NCI-H1092 treated with DMSO at 0.1 percent for 48 hours (cell line): ENCODE measurements around the gene LIX1L.

Experiments used
- DNase-seq: peaks from one replicate; lab custom pipeline; 2025; lab: John Stamatoyannopoulos, UW

LIX1L gene

DNA sequence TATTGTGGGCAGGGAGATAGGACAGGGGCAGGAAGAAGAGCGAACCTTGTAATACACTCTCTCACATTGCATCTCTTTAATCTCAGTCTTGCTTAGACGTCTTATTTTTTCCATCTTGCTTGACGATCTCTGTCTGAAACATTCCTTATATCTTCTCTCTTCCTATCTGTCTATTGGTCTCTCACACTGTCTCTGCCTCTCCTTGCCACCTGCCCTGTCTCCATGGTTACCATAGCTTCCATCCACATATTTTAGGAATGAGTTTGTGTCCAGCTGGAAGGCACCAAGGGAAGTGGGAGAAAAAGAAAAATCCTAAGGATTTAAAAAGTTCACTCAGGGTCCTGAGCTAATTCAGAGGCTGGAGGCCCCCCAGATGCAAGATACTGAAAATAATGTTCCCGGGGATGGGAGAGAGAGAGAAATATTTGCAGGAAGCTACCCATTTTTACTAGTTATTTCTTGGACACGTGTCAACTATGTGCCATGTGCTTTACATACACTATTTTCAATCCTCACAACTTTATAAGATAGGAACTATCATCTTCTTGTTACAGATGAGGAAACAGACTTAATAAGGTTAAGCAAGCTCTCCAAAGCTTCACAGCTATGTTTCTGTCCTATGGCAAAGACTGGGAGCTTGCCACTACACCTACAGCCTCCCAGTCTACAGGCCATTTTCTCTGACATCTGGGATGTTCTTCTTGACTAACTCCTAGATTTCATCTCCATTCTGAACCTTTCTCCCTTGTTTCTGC, 5.6 kb upstream of the LIX1L start:
- DNase-seq = no peak

DNA sequence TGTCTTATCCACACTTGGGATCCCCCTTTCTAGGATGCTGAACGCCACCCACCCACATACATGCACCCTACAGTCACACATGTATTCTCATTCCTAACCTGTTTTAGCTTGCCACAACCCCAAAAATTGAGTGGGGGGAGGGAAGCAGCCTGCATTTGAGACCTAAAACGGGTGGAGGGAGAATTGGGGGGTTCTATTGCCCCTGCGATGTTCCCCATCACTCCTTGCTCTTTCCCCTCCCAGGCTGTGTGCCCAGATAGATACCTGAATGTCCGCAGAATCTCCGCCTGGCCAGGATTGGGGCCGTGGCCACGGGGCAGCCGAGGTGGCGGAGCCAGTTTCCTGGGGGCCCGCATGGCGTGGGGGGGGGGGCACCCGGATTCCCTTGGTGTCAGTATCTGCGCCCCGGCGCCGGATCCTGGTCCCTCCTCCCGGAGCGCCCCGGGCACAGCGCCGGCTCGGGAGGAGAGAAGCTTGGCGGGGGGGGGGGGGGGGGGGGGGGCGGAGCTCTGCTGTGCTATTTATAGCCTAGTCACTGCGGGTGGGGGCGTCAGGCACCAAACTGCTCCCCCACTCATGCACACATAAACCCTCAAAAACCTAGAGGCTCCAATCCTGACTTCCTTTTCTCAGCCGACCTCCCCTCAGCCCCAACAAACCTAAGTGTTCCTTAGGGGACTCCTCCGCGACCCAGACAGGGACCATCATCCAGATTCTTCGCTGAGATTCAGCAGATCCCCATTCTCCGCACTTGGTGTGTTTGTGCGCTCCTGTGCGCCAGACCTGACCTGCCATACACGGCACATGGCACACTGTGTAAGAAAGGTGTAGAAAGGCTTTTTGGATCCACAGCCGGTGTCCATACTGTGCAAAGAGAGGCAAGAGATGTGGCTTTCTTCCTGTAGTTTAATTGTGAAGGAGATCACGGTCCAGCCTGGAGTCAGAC, 4.6 kb upstream of the LIX1L start:
- DNase-seq = no peak

- peak; percentile 25 for DNase-seq
These were observed 3.8 kb upstream of the LIX1L start for GRCh38 chr1:145961425-145962156.

DNA sequence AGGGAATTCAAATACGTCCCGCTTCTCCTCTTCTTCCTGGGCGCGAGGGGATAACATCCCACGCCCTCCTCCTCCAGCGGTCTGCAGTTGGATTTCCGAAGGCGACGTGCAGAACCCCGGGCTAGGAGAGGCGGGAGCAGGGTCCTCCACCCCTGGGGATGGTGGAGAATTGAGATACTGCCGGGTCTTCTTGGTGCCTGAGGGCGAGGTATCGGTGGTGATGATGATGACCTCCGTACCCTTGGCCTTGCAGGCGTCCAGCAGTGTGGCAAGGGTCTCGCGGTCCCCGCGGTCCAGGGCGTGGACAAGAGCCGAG, 3.2 kb upstream of the LIX1L start:
- no peak for DNase-seq

GRCh38 chr1:145960468-145961108, 2.8 kb upstream of the LIX1L start:
- DNase-seq = peak; percentile 84

DNA sequence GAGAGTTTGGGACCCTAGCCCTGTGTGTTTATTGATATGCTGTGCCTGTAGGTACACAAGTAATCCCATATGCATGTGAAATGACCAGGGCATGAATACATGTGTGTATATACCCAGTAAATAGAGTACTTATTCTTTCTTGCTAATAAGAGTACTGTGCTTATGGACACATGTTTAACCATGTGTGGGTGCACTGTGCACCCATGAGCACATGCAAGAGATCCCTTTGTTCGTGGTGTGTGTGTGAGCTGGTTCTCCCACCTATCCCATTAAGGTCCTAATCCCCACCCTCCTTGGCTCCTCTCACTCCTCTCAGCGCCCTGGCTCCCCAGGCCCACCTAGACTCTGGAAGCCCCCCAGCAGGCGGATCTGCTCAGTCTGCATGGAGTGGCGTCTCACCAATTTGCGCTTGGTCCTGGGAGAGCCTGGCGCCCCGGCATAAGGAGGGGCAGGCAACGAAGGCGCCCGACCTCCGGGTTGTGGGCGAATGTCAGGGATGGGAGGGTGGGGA, 2.2 kb upstream of the LIX1L start:
- DNase-seq = no peak

DNA sequence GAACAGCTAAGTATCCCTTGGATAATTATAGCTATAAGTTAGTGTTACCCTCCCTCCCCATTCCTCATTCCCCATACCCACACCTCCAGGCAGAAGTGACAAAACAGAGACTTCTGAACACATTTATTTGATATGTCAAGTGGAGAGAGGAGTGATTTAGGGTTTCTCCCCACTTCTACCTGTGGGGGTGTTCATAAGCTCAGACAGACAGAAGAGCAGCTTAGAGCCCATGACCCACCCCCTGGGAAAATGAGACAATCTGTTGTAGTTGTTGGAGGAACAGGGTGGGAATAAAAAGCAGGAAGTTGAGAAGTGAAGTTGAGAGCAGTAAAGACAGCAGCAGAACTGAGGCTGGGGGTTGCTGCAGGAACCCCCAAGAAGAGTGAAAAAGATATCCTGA, 1.5 kb upstream of the LIX1L start:
- no peak for DNase-seq

- DNase-seq = no peak
These were observed 917 bp upstream of the LIX1L start for GRCh38 chr1:145958734-145959133.

DNA sequence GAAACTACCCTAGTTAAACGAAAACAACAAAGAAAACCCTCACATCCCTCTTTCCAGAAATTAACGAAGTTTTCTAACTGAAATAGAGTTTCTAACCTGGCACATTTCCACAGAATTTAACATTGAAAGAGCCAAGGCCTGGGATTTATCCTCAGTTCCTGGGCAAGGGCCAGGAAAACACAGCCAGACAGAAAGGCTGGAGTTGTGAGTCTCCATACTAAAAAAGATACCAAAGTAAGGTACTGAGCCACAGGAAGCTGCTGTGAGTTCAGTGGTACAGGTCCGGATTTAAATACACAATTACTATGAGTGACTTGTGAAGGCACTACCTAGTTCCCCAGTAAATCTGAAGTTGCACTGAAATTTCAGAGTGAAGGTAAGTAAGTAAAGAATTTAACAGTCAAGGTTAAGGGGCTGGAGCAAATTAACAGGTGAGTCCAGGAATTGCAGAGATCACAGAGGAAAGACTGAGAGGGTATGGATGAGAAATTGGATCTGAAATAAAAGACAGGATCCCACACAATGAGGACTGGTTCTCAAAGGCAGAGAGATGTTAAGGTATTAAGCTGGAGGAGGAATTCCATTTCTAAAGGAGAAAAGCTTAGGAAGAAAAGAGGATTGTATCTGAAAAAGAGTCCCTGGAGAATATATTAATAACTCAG, 905 bp downstream of the LIX1L start:
- no peak for DNase-seq

GRCh38 chr1:145956361-145956760, 1.5 kb downstream of the LIX1L start:
- DNase-seq = no peak

DNA sequence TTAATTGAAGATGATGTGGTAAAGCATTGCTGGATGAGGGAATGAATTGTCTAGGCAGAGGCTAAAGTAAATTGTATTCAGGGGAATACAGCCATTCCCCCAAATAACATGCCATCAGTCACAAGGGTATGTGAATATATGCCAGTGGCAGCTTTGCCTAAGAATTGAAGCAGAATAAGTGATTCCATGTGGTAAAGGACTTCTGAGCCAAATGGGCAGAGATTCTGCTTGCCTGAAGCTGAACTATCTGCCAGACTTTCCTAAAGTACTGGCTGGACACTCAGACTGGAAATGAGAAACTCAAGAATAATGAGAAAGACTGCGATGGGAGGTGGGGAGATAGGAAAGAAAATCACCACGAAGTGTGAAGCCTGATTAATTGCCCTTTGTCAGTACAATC, 2.4 kb downstream of the LIX1L start:
- DNase-seq = no peak

GRCh38 chr1:145953861-145954260, 4.0 kb downstream of the LIX1L start:
- no peak for DNase-seq

DNA sequence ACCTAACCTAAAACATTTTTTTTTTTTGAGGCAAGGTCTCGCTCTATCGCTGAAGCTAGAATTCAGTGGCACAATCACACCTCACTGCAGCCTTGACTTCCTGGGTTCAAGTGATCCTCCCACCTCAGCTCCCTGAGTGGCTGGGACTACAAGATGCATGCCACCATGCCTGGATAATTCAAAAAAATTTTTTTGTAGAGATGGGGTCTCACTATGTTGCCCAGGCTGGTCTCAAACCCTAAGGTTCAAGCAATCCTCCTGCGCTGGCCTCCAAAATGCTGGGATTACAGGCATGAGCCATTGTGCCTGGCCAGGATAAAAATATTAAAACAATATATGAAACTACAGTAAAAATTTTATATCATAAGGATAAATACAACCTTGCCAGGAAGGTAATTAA, 4.9 kb downstream of the LIX1L start:
- DNase-seq = no peak

GRCh38 chr1:145951526-145951925, 6.3 kb downstream of the LIX1L start:
- no peak for DNase-seq

- no peak for DNase-seq
These were observed 8.6 kb downstream of the LIX1L start for GRCh38 chr1:145949219-145949618.

DNA sequence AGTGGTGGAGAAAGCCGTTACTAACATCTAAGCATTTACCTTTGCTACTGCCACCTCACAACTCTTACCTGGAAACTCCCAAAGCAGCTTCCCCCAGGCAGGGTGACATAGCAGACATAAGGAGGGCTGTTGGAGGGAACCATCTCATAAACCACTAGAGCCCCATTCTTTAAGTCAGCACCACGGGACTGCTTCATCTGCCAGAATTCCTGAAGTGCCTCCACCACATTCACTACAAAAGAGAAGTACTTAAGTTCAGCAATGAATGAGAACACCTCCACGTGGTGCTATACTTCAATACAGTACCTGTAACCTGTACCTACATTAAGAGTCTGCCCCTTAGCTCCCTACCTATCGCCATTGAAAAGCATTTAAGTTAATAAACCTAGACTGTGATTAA, 10.3 kb downstream of the LIX1L start:
- DNase-seq = no peak

DNA sequence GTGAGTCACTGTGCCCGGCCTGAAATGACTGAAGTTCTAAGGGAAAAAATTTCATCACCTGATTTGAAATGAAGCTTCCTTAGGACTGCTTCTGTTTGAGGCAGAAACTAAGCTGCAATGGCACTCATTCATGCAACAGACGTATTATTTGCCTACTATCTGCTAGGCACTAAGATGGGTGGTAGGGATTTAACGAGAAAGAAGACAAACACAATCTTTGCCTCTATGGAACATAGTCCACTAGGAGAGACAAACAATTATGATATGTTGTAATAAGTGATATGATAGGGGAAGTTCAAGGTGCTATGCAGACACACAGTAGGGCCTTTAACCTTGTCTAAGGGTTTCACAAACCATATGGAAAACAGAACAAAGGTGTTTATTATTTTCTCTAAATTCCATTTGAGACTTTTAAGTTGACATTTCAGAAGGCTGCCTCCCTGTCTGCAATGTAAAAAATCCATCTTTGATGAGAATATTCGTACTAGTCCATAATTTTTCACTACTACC, 11.3 kb downstream of the LIX1L start:
- no peak for DNase-seq

DNA sequence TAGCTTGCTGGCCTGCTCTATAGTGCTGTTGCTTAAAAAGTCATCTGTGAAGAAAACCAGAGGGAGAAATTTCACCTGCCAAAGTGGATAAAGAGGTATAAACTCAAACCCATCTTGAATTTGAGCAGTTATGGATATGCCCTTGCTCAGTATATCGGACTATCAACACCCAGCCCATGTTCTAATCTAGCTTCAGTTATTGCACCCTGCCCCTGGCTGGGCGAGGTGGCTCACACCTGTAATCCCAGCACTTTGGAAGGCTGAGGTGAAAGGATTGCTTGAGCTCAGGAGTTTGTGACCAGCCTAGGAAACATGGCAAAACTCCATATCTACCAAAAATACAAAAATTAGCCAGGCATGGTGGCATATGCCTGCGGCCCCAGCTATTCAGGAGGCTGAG, 13.3 kb downstream of the LIX1L start:
- DNase-seq = no peak

DNA sequence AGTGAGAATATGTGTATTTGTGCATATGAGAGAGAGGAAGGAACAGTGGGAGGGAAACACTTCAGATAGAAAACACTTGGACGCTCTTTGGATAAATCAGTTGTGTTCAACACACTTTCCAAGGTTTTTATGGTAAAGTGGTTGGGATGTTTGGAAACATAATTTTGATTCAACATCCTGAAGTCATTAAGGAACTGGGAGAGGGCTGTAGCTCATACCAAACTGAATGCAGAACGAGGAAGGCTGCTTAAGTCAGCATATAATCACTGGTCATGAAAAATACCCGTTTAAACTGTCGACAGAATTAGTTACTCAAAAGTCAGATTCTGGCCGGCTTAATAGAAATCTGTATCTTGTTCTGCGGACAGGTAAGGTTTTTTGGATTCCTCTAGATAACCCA, 14.9 kb downstream of the LIX1L start:
- DNase-seq = no peak

- DNase-seq = no peak
These were observed 15.4 kb downstream of the LIX1L start for GRCh38 chr1:145942405-145942804.

- no peak for DNase-seq
These were observed 20.4 kb downstream of the LIX1L start for GRCh38 chr1:145937436-145937835.
